ENCODE data around the gene KMT2E.

KMT2E gene

DNA sequence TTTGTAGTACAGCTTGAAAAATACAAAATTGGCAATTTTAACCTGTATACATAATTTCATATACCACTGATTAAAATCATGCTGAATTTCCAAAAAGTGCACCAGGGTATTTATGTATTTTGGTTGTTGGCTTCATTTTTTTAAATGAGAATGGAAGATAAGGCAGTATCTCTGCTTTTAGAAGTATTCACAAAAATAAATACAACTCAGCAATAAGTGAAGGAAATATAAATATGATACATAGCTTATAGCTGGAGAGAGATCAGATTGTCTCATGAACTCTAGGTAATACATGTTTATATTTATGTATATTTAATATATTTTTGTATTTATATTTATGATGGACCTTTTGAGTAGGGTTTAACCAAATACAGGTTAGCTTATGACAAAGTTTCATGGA, 81.0 kb downstream of the KMT2E start:
- peaks cover 6% of the 10 kb centered on the region; the same call in 1 of the 2 replicates for H3K4me1 ChIP-seq (ENCODE audit: control insufficient read depth, insufficient read depth, low read length)
- H3K27ac ChIP-seq (ENCODE audit: extremely low read depth, low read depth, low read length) = no peak overlapping the region
- ChIA-PET CTCF (interaction anchor here (0.8 to 1.4 kb wide), 2 partner anchors 114 to 334 kb away, joined by 3 to 4 read pairs; no protein-coding TSS in a partner anchor), POLR2A (no interaction called here)
- H3K36me3 ChIP-seq (ENCODE audit: control insufficient read depth in 2 of 2, insufficient read depth in 1 of 2, low read length in 2 of 2) = peaks cover 30 to 32% of the 10 kb centered on the region in 2 experiments
- H3K9me3 ChIP-seq (ENCODE audit: control insufficient read depth, insufficient read depth, low read depth, low read length) = no peaks in the 10 kb centered on the region
- no peak overlapping the region for H3K4me3 ChIP-seq (ENCODE audit: low read depth, low read length)
- TF ChIP-seq GLIS2 (tag by site-specific recombination; IDR thresholded peaks at IDR 0.05) (no peak), ZNF223 (tag by site-specific recombination; IDR thresholded peaks at IDR 0.05) (no peak), ZNF600 (tag by site-specific recombination; IDR thresholded peaks at IDR 0.05) (no peak), TCF7L2 (IDR thresholded peaks at IDR 0.05; ENCODE audit: borderline replicate concordance, low read depth, low read length) (no peak), ZNF202 (tag by site-specific recombination; IDR thresholded peaks at IDR 0.05; ENCODE audit: borderline replicate concordance) (no peak), SETDB1 (IDR thresholded peaks at IDR 0.05; ENCODE audit: insufficient read length, low read length) (no peak), ZBTB8A (tag by site-specific recombination; IDR thresholded peaks at IDR 0.05) (no peak)
- TF ChIP-seq, protein P1, sequence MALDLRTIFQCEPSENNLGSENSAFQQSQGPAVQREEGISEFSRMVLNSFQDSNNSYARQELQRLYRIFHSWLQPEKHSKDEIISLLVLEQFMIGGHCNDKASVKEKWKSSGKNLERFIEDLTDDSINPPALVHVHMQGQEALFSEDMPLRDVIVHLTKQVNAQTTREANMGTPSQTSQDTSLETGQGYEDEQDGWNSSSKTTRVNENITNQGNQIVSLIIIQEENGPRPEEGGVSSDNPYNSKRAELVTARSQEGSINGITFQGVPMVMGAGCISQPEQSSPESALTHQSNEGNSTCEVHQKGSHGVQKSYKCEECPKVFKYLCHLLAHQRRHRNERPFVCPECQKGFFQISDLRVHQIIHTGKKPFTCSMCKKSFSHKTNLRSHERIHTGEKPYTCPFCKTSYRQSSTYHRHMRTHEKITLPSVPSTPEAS (tag by site-specific recombination; IDR thresholded peaks at IDR 0.05) = no peak

DNA sequence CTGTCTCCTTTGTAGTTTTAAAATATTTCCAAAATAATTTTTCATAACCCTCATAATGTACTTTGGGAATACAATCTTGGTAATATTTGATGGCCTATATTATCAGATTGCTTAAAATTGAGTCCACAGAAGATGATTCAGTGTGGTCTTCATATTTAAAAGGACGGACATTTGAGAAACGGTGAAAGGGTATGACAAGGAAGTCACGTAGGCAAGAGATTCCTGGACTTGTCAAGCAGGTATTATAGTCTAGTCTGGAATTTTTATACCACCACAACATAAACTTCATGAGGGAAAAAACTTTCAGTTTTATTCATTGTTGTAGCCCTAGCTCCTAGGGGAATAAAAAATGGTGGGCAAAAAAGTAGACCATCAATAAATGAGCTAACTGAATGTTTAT, 82.3 kb downstream of the KMT2E start:
- Histone ChIP-seq H3K4me1 (ENCODE audit: control insufficient read depth, insufficient read depth, low read length) (peaks cover 6% of the 10 kb centered on the region; the same call in 1 of the 2 replicates), H3K4me3 (ENCODE audit: low read depth, low read length) (no peak overlapping the region), H3K36me3 (ENCODE audit: control insufficient read depth in 2 of 2, insufficient read depth in 1 of 2, low read length in 2 of 2) (peaks cover 27 to 29% of the 10 kb centered on the region in 2 experiments), H3K27ac (ENCODE audit: extremely low read depth, low read depth, low read length) (no peak overlapping the region), H3K9me3 (ENCODE audit: control insufficient read depth, insufficient read depth, low read depth, low read length) (no peaks in the 10 kb centered on the region)
- CTCF ChIA-PET = interaction anchor here (1.4 kb wide), 1 partner anchor 115 kb away, joined by 4 read pairs; no protein-coding TSS in a partner anchor
- TF ChIP-seq, protein P2, sequence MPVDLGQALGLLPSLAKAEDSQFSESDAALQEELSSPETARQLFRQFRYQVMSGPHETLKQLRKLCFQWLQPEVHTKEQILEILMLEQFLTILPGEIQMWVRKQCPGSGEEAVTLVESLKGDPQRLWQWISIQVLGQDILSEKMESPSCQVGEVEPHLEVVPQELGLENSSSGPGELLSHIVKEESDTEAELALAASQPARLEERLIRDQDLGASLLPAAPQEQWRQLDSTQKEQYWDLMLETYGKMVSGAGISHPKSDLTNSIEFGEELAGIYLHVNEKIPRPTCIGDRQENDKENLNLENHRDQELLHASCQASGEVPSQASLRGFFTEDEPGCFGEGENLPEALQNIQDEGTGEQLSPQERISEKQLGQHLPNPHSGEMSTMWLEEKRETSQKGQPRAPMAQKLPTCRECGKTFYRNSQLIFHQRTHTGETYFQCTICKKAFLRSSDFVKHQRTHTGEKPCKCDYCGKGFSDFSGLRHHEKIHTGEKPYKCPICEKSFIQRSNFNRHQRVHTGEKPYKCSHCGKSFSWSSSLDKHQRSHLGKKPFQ (tag by site-specific recombination; IDR thresholded peaks at IDR 0.05) = no peak
- TF ChIP-seq HOXA7 (CRISPR knock-in tag; IDR thresholded peaks at IDR 0.05; ENCODE audit: borderline replicate concordance) (no peak), HOXD13 (CRISPR knock-in tag; IDR thresholded peaks at IDR 0.05; ENCODE audit: borderline replicate concordance) (no peak), ZNF792 (tag by site-specific recombination; IDR thresholded peaks at IDR 0.05) (no peak), ZNF324 (tag by site-specific recombination; IDR thresholded peaks at IDR 0.05) (no peak), ZNF596 (tag by site-specific recombination; IDR thresholded peaks at IDR 0.05) (no peak), GLI4 (tag by site-specific recombination; IDR thresholded peaks at IDR 0.05) (no peak), GLIS1 (tag by site-specific recombination; IDR thresholded peaks at IDR 0.05) (no peak), ZNF112 (tag by site-specific recombination; IDR thresholded peaks at IDR 0.05) (no peak), ZNF10 (tag by site-specific recombination; IDR thresholded peaks at IDR 0.05) (no peak), ZNF624 (tag by site-specific recombination; IDR thresholded peaks at IDR 0.05) (no peak)
- TF ChIP-seq, protein P3, sequence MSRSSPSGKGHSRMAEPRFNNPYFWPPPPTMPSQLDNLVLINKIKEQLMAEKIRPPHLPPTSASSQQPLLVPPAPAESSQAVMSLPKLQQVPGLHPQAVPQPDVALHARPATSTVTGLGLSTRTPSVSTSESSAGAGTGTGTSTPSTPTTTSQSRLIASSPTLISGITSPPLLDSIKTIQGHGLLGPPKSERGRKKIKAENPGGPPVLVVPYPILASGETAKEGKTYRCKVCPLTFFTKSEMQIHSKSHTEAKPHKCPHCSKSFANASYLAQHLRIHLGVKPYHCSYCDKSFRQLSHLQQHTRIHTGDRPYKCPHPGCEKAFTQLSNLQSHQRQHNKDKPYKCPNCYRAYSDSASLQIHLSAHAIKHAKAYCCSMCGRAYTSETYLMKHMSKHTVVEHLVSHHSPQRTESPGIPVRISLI (tag by site-specific recombination; IDR thresholded peaks at IDR 0.05) = no peak
- TF ChIP-seq, protein P4, sequence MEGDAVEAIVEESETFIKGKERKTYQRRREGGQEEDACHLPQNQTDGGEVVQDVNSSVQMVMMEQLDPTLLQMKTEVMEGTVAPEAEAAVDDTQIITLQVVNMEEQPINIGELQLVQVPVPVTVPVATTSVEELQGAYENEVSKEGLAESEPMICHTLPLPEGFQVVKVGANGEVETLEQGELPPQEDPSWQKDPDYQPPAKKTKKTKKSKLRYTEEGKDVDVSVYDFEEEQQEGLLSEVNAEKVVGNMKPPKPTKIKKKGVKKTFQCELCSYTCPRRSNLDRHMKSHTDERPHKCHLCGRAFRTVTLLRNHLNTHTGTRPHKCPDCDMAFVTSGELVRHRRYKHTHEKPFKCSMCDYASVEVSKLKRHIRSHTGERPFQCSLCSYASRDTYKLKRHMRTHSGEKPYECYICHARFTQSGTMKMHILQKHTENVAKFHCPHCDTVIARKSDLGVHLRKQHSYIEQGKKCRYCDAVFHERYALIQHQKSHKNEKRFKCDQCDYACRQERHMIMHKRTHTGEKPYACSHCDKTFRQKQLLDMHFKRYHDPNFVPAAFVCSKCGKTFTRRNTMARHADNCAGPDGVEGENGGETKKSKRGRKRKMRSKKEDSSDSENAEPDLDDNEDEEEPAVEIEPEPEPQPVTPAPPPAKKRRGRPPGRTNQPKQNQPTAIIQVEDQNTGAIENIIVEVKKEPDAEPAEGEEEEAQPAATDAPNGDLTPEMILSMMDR (tag by site-specific recombination; IDR thresholded peaks at IDR 0.05) = no peak
- TF ChIP-seq, protein P5, sequence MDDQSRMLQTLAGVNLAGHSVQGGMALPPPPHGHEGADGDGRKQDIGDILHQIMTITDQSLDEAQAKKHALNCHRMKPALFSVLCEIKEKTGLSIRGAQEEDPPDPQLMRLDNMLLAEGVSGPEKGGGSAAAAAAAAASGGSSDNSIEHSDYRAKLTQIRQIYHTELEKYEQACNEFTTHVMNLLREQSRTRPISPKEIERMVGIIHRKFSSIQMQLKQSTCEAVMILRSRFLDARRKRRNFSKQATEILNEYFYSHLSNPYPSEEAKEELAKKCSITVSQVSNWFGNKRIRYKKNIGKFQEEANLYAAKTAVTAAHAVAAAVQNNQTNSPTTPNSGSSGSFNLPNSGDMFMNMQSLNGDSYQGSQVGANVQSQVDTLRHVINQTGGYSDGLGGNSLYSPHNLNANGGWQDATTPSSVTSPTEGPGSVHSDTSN (CRISPR knock-in tag; IDR thresholded peaks at IDR 0.05) = no peak
- POLR2A ChIA-PET = no interaction called here

Data from HEK293 (cell line).